HK-2 (cell line): ENCODE results near the gene CCDC86.

Experiments used
- DNase-seq: peaks from one replicate; pipeline ENCODE4 v3.0.0-alpha.2; 2018; ENCODE audit not compliant: unreplicated experiment

The CCDC86 gene

DNA sequence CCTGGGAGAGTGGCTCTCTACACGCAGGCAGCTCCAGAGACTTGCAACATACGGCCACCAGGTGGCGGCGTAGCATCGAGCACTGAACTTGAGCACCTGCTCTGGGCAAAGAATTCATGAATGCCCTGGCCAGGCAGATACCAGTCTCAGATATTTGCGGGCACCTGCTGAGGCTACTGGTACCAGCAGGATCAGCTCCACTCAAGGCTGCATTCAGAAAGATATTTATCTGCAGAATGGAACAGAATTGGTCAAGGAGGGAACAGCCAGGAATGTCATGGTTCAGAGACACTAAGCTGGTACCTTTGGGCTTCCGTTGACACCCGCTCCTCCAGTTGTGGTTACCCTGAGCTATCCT, 10.8 kb upstream of the CCDC86 start:
- peak; percentile 64 for DNase-seq

GRCh38 chr11:60831501-60832079, 10.3 kb upstream of the CCDC86 start:
- DNase-seq = no peak

DNA sequence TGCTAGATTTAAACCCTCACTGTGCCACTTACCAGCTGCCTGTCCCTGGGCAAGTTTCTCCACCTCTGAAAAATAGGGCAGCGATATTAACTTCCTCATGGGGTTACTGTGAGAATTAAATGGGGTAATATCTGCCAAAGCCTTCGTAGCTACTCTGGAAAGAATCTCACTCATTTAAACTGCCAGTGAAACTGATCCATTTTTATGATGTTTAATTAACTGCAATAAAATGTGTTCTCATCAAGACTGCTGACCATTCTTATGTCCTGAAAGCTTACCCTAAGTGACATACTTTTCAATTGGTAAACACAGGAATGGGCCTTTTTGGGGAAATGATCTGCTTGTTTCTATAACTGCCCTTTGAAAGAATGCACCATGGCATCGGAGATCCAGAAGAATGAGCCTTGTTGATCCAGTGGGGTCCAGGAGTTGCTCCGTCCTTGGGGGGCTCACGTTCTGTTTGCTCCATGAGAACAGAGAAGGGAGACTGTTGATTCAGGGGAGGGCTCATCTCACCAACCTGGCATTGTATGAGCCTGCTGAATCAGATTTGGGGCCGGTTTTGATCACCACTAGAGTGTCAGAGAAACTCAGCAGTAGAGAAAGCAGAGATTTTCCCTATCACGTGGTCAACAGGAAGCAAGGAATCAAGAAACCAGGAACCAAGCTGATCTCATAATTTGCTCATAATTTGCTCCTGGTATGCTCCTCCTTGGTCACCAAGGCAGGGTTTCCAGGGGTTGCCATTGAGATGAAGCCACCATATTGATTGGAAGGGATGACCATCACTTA, 7.0 kb upstream of the CCDC86 start:
- no peak for DNase-seq

DNA sequence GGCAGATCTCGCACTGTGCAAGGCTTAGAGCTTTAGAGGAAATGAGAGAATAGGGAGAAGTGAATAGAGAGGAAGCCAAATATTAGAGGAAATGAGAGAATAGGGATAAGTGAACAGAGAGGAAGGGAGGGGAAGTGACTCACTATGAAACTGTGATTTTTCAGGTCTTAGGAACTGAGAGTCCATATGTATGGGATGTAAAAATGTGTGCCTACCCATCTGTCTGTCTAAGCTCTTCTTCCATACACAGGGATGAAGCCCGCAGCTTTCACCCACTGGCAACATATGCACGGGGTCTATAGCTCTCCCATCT, 6.4 kb upstream of the CCDC86 start:
- no peak for DNase-seq

DNA sequence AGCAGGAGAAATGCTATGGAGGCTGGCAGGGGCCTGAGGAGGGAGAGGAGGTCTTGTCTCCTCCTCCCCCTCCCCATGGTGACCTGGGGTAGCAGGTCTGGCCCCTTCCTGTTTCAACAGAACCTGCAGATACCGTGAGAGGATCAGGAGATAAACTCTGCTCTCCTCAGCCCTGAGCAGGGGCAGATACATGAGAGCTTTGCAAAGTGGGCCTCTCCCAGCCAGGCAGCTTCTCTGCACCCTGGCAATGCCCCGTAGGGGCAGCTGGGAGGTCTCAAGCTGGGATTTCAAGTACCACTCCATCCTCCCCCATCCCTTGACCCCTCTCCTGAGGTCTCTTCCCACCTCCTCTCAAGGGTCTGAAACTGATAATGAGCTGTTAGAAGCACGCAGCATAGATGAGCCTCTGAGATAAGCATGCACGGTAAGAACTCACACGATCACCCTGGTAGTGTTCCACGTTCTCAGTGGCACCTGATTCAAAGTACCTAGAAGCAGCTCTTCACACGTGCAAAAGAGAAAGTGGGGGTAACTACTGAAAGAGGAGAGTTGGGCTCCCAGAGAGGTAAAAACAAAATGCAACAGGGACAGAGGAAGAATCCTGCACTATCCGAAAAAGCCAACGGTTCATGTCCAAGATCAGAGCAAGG, 4.9 kb upstream of the CCDC86 start:
- DNase-seq = no peak

DNA sequence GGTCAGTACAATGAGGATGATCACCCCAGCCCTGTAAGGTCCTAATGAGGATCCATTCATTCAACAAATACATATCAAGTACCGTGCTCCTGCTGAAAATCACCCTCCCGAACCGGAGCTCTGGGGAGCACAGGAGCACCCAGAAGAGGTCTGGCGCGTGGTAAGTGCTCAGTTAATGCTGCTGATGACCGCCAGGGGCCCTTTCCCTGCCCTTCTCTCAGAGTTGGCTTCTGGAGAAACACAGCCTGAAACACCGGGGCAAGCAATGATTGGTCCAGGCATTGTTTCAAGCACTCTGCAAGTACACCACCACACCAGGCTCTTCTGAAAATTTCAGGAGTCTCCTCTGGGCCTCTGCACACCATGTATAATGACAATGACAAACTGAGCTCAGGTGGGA, 3.8 kb upstream of the CCDC86 start:
- no peak for DNase-seq

- peak; percentile 29 for DNase-seq
These were observed 1.2 kb upstream of the CCDC86 start for GRCh38 chr11:60840470-60841430.

- no peak for DNase-seq
These were observed 1.0 kb downstream of the CCDC86 start for GRCh38 chr11:60842668-60843600.

- no peak for DNase-seq
These were observed 2.3 kb downstream of the CCDC86 start for GRCh38 chr11:60844045-60844869.

- no peak for DNase-seq
These were observed 2.9 kb downstream of the CCDC86 start for GRCh38 chr11:60844870-60845221.

- no peak for DNase-seq
These were observed 3.4 kb downstream of the CCDC86 start for GRCh38 chr11:60845338-60845737.

DNA sequence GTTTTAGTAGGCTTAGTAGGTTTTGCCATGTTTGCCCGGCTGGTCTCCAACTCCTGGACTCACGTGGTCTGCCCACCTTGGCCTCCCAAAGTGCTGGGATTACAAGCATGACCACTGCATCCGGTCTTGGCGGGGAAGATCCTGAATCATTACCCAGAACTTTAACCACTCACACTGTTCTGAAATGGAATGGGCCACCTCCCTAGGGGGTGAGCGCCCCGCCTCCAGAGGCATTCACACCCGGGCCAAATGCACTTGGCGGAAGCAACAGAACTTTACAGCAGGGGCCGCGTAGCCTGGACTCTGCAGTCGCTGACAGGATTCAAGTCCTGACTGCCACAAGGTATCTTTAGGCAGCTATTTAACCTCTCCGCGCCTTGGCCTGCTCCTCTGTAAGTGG, 5.4 kb downstream of the CCDC86 start:
- no peak for DNase-seq

GRCh38 chr11:60847896-60848295, 6.0 kb downstream of the CCDC86 start:
- DNase-seq = no peak

DNA sequence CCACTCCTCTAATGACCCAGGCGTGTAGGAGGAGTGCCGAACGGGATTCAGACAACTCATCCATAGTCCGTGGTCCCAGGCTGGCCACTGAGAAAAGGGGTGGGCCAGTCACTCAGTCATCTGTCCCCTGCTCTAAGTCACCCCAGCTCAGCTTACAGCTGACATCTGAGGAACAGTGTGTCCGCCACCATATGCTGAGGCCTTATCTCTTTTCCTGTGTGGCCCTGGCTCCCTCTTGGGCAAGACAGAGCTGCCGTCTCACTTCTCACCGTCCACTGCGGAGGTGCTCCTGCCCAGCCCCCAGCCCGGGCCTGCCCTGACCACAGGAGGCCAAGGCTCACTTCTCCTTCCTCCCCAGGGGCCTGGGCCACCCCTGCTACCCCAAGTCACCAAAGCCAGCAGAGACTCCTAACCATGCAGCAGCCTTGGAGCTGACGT, 6.8 kb downstream of the CCDC86 start:
- DNase-seq = no peak

- DNase-seq = no peak
These were observed 8.0 kb downstream of the CCDC86 start for GRCh38 chr11:60849641-60850520.

DNA sequence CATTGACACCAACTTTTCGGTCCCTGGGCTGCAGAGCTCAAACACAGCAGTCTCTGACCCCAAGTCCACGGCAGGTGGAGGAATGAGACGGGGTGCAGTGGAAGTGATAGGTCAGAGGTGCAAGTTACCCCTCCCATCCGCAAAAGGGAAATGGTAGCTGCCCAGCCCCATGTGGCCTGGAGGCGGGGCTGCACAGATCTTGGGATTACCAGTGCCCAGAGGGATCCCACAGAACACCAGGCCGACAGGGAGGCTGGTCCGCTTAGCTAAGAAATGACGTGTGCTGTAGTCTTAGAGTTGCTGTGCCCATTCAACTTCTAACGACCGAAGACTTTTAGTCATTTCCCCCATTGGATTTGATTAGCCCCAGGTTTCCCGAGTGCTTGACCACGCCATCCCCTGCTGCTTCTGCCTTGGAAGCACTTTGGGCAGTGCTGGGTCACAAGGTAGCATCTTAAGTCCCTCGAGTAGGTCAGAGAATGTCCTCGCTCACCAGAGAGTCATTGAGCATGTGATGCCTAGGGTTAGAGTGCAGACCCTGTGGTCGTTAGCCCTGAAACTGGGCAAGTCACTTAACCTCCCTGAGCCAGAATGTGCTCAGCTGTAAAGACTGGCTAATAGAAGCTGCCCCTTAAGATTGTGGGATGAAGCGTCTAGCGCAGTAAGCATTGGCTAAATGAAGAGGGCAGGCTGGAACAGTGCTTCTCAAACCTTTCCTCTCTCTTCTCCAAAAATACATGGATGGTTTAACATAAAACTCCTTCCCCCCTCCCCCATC, 9.6 kb downstream of the CCDC86 start:
- DNase-seq = no peak

GRCh38 chr11:60852117-60852981, 10.4 kb downstream of the CCDC86 start:
- DNase-seq = no peak
